Lower lobe of right lung (tissue), 2 donors: ENCODE results near the gene AKAP7. TPM values are rescaled to one million over a fixed set of nuclear protein-coding genes. Genes with fewer than 3 reads are reported as not detected.
"Not testable (repeated sequence)": the region's sequence is repeated elsewhere in the genome, so short reads cannot be mapped to it uniquely, and the experiment has no call there.

Source experiments
- ATAC-seq, 2 donors: fragments of 200-7000 bp; cut with Tn5 transposase; one replicate each; pipeline ENCODE4 v1.9.1; 2020 to 2022; ENCODE audit warnings: mild to moderate bottlenecking in 2 of 2, moderate library complexity in 2 of 2
- DNase-seq: peaks from one replicate; pipeline ENCODE4 v3.0.0-alpha.2; 2020
- H3K27ac ChIP-seq: fragments of 200-600 bp; one replicate; pipeline ENCODE4 v1.8.0; 2022
- H3K27me3 ChIP-seq: fragments of 200-600 bp; one replicate; pipeline ENCODE4 v1.8.0; 2022; ENCODE audit warnings: low read depth
- H3K36me3 ChIP-seq: fragments of 200-600 bp; one replicate; pipeline ENCODE4 v1.8.0; 2022; ENCODE audit warnings: mild to moderate bottlenecking
- H3K4me1 ChIP-seq: fragments of 200-600 bp; one replicate; pipeline ENCODE4 v1.8.0; 2022
- H3K4me3 ChIP-seq: fragments of 200-600 bp; one replicate; pipeline ENCODE4 v1.8.0; 2022; ENCODE audit warnings: mild to moderate bottlenecking
- H3K9me3 ChIP-seq: fragments of 200-600 bp; one replicate; pipeline ENCODE4 v1.8.0; 2022
- CTCF ChIP-seq: fragments of 200-600 bp; IDR thresholded peaks from one replicate; pipeline ENCODE4 v1.8.0; 2022; ENCODE audit warnings: antibody characterized with exemption, mild to moderate bottlenecking
- intact Hi-C: fragments of 100-400 bp; cut with DNase I; formaldehyde crosslinking; loops from one replicate; pipeline ENCODE4 v1.11.0; 2022
- total RNA-seq: library from RNA; stranded (reverse); fragmentation: NEBNext Ultra II Directional; extraction: Animal tissue kit (Norgen Biotek cat#: 25700); gene quantifications from one replicate; pipeline ENCODE4 v1.2.1, GENCODE V29; 2021
- donor health status: DM: no; HTN: yes; CAD: no; lungs with severe emphysema.

The AKAP7 gene
- total RNA-seq, 1 donor from 2014 or later: 11.0 TPM

GRCh38 chr6:131292145-131292938, 157.1 kb downstream of the AKAP7 start:
- peak; percentile 13 to 39 for ATAC-seq
- H3K4me3 ChIP-seq: no peak overlapping the region
- H3K36me3 ChIP-seq: peaks cover 3% of the 10 kb centered on the region
- no peak for DNase-seq
- H3K9me3 ChIP-seq: no peaks in the 10 kb centered on the region
- intact Hi-C loops: no loop called here
- TF ChIP-seq CTCF: no peak
- H3K4me1 ChIP-seq: peaks cover 13% of the 10 kb centered on the region
- H3K27ac ChIP-seq: no peak overlapping the region
- H3K27me3 ChIP-seq: no peaks in the 10 kb centered on the region

- no peak for DNase-seq
- intact Hi-C loops: no loop called here
- peak; percentile 35 to 58 for ATAC-seq
- Histone ChIP-seq H3K36me3 (no peaks in the 10 kb centered on the region), H3K4me1 (peaks cover 13% of the 10 kb centered on the region), H3K4me3 (no peak overlapping the region), H3K9me3 (no peaks in the 10 kb centered on the region), H3K27ac (no peak overlapping the region), H3K27me3 (no peaks in the 10 kb centered on the region)
- no peak for TF ChIP-seq CTCF
These were observed 158.2 kb downstream of the AKAP7 start for GRCh38 chr6:131293472-131293911.

- intact Hi-C loops: no loop called here
- ATAC-seq (no peak), DNase-seq (no peak)
- no peaks in the 10 kb centered on the region for H3K9me3 ChIP-seq
- no peak for TF ChIP-seq CTCF
- H3K36me3 ChIP-seq: no peaks in the 10 kb centered on the region
- H3K4me3 ChIP-seq: no peak overlapping the region
- H3K27me3 ChIP-seq: no peaks in the 10 kb centered on the region
- H3K27ac ChIP-seq: no peak overlapping the region
- peaks cover 13% of the 10 kb centered on the region for H3K4me1 ChIP-seq
These were observed 159.8 kb downstream of the AKAP7 start for GRCh38 chr6:131295081-131295480.

GRCh38 chr6:131300826-131301225, 165.6 kb downstream of the AKAP7 start:
- H3K4me1 ChIP-seq, H3K9me3 ChIP-seq, H3K4me3 ChIP-seq, H3K36me3 ChIP-seq, H3K27ac ChIP-seq, DNase-seq, ATAC-seq, H3K27me3 ChIP-seq, intact Hi-C loops: not testable (repeated sequence)

GRCh38 chr6:131303338-131303930, 168.2 kb downstream of the AKAP7 start:
- Histone ChIP-seq H3K4me3 (no peak overlapping the region), H3K9me3 (no peaks in the 10 kb centered on the region), H3K4me1 (no peaks in the 10 kb centered on the region), H3K27ac (no peak overlapping the region), H3K36me3 (no peaks in the 10 kb centered on the region), H3K27me3 (no peaks in the 10 kb centered on the region)
- intact Hi-C loops: no loop called here
- ATAC-seq: no peak
- no peak for DNase-seq
- TF ChIP-seq CTCF: no peak
